CD4-positive, alpha-beta T cell treated with Interleukin-4 for 4 hours (primary cell): ENCODE results near the gene OTOR.

Source experiments
- DNase-seq: peaks from one replicate; pipeline ENCODE4 v3.0.0-alpha.2; 2020

OTOR gene

DNA sequence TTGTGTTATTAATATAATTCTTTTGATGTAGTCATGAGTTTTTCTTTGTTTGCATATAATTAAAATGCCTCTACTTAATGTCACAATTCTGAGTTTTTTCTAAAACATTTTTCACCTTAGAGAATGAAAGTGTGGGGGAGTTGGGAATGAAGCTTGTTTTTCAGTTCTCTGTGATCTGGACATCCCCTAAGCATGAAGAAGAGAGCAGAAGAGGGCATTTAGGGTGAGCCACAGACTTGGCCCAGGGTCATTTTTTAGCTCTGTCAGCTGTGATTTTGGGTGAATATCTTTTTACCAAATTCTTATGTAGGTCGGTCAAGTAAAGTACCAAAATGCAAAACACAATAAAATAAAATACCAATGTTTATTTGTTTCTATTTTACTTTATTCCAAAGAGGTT, 3.9 kb downstream of the OTOR start:
- DNase-seq = no peak

DNA sequence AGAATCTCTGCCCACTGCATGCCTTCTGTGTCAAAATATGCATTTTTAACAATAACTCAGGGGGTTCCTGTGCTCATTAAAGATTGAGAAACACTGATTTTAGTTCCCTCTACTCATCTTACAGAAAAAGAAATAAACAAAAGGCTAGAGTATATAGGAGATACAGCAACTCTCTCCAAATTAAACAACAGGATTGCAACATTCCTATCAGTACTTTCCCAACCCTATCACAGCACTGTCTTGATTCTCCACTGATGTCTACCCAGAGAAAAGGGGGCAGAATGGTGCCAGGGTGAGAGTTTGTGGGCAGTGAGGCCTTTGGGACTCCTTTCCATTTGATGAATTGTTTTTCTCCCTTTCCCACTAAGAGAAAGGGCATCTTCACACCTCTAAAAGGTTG, 4.7 kb downstream of the OTOR start:
- no peak for DNase-seq

GRCh38 chr20:16758454-16759180, 10.5 kb downstream of the OTOR start:
- no peak for DNase-seq

GRCh38 chr20:16759181-16759563, 11.0 kb downstream of the OTOR start:
- no peak for DNase-seq

GRCh38 chr20:16760431-16761304, 12.5 kb downstream of the OTOR start:
- DNase-seq = no peak

DNA sequence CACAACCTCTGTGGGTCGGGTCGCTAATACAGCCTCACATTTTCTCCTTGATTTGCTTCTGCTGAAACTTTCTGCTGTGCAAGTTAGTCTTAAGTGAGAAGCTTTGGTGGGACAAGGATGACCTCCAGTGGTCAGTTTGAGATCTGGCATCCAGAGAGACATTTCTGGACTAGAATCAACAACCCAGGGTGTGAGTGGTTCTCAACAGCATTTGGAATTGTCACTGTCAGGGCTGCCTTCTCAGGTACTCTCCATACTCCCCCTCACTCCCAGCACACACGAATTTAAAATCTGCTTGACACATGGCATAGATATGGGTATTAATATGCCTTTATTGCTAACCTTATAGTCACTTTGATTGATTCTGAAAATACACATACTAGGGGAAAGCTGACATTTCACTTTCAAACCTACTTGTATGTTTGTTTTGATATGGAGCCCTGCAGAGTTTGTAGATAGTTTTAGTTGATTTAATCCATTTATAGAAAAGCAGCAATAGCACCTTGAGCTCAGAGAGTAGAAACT, 13.2 kb downstream of the OTOR start:
- peak; percentile 55 for DNase-seq

DNA sequence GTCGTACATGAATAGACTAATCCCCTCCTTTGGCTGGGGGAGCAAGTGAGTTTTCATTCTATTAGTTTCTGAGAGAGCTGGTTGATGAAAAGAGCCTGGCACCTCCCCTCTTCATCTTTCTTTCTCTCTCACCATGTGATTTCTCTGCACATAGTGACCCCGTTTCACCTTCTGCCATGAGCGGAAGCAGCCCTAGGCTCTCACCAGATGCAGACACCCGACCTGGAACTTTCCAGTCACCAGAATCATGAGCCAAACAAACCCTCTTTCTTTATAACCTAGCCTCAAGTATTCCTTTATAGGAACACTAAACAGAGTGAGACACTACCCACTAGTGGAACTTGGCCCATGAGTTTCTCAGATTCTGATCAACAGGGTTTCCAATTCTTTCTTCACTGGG, 16.4 kb downstream of the OTOR start:
- DNase-seq = no peak

DNA sequence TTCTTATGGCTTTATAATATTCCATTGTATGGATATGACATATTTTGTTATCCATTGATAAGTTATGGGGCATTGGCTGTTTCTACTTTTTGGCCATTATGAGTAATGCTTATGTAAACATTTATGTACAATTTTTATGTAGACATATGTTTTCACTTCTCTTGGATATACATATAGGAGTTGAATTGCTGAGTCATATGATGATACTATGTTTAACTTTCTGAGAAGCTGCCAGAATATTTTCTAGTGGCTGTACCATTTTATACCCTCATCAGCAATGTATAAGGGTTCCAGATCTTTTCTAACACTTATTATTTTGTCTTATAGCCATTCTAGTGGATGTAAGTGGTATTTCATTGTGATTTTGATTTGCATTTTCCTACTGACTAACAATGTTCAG, 23.1 kb downstream of the OTOR start:
- DNase-seq = no peak

DNA sequence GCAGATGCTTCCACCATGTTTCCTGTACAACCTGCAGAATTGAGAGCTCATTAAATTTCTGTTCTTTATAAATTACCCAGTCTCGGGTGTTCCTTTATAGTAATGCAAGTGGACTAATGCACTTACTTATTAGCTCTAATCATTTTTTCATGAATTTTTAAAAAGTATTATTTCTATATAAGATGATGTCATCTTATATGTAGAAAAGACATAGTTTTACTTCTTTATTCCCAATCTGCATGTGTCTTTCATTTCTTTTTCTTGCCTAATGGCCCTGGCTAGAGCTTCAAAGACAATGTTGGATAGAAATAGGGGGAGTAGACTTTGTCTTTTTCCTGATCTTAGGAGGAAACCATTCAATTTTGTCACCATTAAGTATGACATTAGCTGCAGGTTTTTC, 27.8 kb downstream of the OTOR start:
- DNase-seq = no peak

GRCh38 chr20:16777126-16777525, 29.0 kb downstream of the OTOR start:
- no peak for DNase-seq

DNA sequence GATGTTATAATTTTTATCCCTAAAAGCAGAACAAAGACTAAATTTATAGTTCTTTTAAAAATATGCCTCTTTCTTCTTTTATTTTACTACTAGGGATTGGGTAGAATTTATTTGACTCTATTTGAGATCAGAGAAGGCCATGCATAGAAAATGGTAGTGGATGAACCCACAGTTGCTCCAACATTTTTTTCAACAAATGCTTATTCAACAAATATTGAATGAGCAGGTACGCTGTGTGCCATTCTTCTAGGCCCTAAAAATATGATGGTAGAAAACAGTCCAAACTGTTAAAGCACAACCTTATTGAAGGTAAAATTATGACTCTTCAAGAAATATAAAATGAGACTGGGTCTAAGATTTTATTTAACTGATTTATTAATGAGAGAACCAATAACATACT, 30.0 kb downstream of the OTOR start:
- no peak for DNase-seq

- DNase-seq = no peak
Measured at GRCh38 chr20:16781496-16781895, 33.3 kb downstream of the OTOR start.

DNA sequence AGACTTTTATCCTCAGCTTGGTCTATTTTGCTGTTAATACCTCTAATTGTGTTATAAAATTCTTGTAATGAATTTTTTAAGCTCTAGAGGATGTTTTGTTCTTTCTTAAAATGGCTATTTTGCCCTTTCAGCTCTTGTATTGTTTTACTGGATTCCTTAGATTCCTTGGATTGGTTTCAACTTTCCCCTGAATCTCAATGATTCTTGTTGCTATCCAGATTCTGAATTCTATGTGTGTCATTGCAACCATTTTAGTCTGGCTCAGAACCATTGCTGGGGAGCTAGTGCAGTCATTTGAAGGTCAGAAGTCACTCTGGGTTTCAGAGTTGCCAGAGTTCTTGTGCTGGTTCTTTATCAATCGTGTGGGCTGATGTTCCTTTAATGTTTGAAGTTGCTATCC, 37.1 kb downstream of the OTOR start:
- DNase-seq = no peak
